MCF 10A (cell line): ENCODE results near the gene ATP5F1E. TPM values are rescaled to one million over a fixed set of nuclear protein-coding genes. Genes with fewer than 3 reads are reported as not detected.

ENCODE experiments used
- BruUV-seq: library from RNA; stranded (reverse); fragments of 400-500 nt; replicated peaks from 2 replicates; lab custom pipeline; 2021; lab: Mats Ljungman, UMichigan
- CTCF ChIA-PET: fragments of 300-600 bp; sonication (Branson Sonifier 250); formaldehyde crosslinking; extraction: SDS; loops from one replicate; lab custom pipeline; 2021; ENCODE audit warnings: antibody characterized with exemption, inconsistent platforms; lab: Yijun Ruan, JAX
- POLR2A ChIA-PET: fragments of 300-600, 350-650 bp; sonication (Branson Sonifier 250); formaldehyde crosslinking; extraction: SDS; loops from one replicate; lab custom pipeline; 2020; ENCODE audit warnings: antibody characterized with exemption, inconsistent platforms; lab: Yijun Ruan, JAX
- DNase-seq: peaks from one replicate; pipeline ENCODE4 v3.0.0-alpha.2; 2018; ENCODE audit not compliant: unreplicated experiment
- H3K27ac Mint-ChIP-seq: one replicate; pipeline ENCODE4 v1.8.0; 2022; ENCODE audit warnings: mild to moderate bottlenecking, low read depth, mixed read lengths; ENCODE audit not compliant: unreplicated experiment
- H3K27me3 Mint-ChIP-seq: one replicate; pipeline ENCODE4 v1.8.0; 2022; ENCODE audit warnings: mixed read lengths; ENCODE audit not compliant: insufficient read depth, unreplicated experiment
- H3K36me3 Mint-ChIP-seq: one replicate; pipeline ENCODE4 v1.8.0; 2022; ENCODE audit warnings: mild to moderate bottlenecking, moderate library complexity, mixed read lengths; ENCODE audit not compliant: insufficient read depth, unreplicated experiment
- H3K4me1 Mint-ChIP-seq: one replicate; pipeline ENCODE4 v1.8.0; 2022; ENCODE audit warnings: mixed read lengths; ENCODE audit not compliant: insufficient read depth, unreplicated experiment
- H3K4me3 Mint-ChIP-seq: one replicate; pipeline ENCODE4 v1.8.0; 2022; ENCODE audit warnings: mild to moderate bottlenecking, moderate library complexity, mixed read lengths; ENCODE audit not compliant: unreplicated experiment
- H3K9me3 Mint-ChIP-seq: one replicate; pipeline ENCODE4 v1.8.0; 2022; ENCODE audit warnings: mixed read lengths; ENCODE audit not compliant: unreplicated experiment
- intact Hi-C: fragments of 100-400 bp; cut with micrococcal nuclease; formaldehyde crosslinking; loops from 2 replicates; pipeline ENCODE4 v1.14.1; 2022
- total RNA-seq: library from RNA; stranded (reverse); gene quantifications from 2 replicates; pipeline ENCODE4 v1.2.3, GENCODE V29; 2022
- TF ChIP-seq, protein P1 (sequence below): fragments of 200-600 bp; IDR thresholded peaks from one replicate; pipeline ENCODE4 v1.8.0; 2022; ENCODE audit warnings: antibody characterized with exemption, mild to moderate bottlenecking; ENCODE audit not compliant: unreplicated experiment

Gene ATP5F1E
- total RNA-seq, 1 experiment from 2014 or later, result 69.7 TPM

DNA sequence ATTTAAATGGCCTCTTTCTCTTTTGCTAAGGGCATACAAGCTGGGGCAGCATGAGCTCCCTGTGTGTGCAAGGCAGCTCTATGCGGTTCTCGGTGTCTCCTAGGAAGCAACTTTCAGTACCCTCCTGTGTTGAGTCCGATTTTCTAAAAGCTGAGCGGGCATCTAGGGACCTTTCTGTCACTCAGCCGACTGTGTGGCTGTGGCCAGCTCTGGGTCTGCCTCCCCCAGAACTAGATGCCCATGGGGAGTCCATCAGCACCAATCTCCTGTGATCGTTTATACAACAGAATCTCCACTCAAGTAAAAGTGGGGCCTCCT lies 43.6 kb downstream of the ATP5F1E start:
- intact Hi-C loops, result no loop called here
- TF ChIP-seq, protein P1, sequence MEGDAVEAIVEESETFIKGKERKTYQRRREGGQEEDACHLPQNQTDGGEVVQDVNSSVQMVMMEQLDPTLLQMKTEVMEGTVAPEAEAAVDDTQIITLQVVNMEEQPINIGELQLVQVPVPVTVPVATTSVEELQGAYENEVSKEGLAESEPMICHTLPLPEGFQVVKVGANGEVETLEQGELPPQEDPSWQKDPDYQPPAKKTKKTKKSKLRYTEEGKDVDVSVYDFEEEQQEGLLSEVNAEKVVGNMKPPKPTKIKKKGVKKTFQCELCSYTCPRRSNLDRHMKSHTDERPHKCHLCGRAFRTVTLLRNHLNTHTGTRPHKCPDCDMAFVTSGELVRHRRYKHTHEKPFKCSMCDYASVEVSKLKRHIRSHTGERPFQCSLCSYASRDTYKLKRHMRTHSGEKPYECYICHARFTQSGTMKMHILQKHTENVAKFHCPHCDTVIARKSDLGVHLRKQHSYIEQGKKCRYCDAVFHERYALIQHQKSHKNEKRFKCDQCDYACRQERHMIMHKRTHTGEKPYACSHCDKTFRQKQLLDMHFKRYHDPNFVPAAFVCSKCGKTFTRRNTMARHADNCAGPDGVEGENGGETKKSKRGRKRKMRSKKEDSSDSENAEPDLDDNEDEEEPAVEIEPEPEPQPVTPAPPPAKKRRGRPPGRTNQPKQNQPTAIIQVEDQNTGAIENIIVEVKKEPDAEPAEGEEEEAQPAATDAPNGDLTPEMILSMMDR, result no peak
- H3K9me3 Mint-ChIP-seq, result no peaks in the 10 kb centered on the region
- H3K27ac Mint-ChIP-seq, result no peak overlapping the region
- DNase-seq, result no peak
- H3K36me3 Mint-ChIP-seq, result peaks cover 76% of the 10 kb centered on the region
- no TSS peak for BruUV-seq
- H3K4me1 Mint-ChIP-seq, result peaks cover 13% of the 10 kb centered on the region
- H3K4me3 Mint-ChIP-seq, result no peak overlapping the region
- POLR2A ChIA-PET, result interaction anchor here (1.0 to 2.1 kb wide), 2 partner anchors 21 to 109 kb away, joined by 3 to 4 read pairs; no protein-coding TSS in a partner anchor
- H3K27me3 Mint-ChIP-seq, result no peaks in the 10 kb centered on the region
- CTCF ChIA-PET, result interaction anchor here (1.1 kb wide), 1 partner anchor 29 kb away, joined by 4 read pairs; no protein-coding TSS in a partner anchor

DNA sequence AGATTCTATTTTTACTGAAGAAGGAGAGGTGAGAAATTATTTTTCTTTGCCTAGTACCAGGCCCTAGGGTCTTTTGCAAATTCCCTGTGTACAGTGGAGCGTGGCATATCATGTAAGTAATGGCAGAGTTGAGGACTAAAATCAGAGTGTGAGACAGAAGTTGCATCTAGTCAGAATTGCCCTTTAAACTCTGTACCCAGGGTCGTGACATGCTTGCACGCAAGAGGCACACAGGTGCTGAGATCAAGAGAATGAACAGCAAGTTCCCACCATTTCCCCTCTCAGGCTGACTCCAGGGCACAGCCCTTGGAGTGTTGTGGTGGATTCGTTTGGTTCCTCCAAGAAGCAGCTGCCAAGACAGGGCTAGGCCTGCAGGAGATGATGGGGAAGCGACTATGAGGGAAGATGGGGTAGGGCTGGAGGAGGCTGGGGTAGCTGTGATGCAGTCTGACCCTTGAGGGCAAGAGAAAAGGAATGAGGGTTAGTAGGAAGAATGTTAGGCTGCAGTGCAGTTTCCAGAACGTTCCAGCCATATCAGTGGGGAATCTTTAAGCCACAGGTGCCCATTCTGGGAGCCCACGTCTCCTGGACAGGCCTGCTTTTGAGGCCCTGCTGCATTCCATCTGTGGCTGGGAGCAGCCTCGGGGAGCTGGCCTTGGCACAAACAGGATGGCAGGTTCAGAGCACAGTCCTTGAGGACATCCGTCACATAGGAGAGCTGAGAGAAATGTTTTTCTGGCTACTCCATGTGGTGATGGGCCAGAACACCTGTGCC lies 44.2 kb downstream of the ATP5F1E start:
- no TSS peak for BruUV-seq
- CTCF ChIA-PET, result interaction anchor here (1.1 kb wide), 1 partner anchor 30 kb away, joined by 4 read pairs; no protein-coding TSS in a partner anchor
- peak overlapping the region; percentile 62 for H3K27ac Mint-ChIP-seq
- intact Hi-C loops, result no loop called here
- H3K27me3 Mint-ChIP-seq, result no peaks in the 10 kb centered on the region
- no peak for DNase-seq
- H3K4me3 Mint-ChIP-seq, result no peak overlapping the region
- H3K36me3 Mint-ChIP-seq, result peaks cover 71% of the 10 kb centered on the region
- TF ChIP-seq, protein P1, result no peak
- POLR2A ChIA-PET, result no interaction called here
- H3K9me3 Mint-ChIP-seq, result no peaks in the 10 kb centered on the region
- H3K4me1 Mint-ChIP-seq, result peaks cover 13% of the 10 kb centered on the region

DNA sequence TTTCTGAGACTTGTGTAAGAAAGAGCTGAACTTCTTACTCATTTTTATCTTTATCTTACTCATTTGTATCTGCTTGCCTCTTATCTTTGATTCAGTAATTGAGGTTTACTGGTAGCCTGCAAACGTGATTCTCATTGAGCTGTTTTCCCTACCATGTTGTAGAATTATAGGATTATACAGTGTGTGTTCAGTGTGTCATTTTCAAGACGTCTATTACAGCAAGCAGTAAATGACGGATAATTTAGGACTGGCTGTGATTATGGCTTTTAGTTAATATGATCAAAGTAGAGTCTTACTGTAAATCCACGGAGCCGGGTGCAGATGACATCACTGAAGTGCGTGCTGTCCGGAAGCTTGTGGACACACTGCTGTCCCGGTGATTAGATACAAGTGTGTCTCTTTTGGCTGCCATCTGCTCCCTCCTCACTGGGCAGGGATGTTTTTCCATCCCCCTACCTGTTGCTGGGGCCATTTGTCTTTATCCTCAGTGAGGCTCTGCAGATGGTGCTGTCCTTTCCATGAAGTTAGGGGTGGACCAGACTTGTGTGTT lies 45.1 kb downstream of the ATP5F1E start:
- CTCF ChIA-PET, result no interaction called here
- Mint-ChIP-seq H3K27me3 (no peaks in the 10 kb centered on the region), H3K27ac (no peak overlapping the region), H3K9me3 (no peaks in the 10 kb centered on the region), H3K4me1 (peaks cover 20% of the 10 kb centered on the region), H3K4me3 (no peak overlapping the region), H3K36me3 (peaks cover 62% of the 10 kb centered on the region)
- intact Hi-C loops, result no loop called here
- POLR2A ChIA-PET, result no interaction called here
- TF ChIP-seq, protein P1, result no peak
- no peak for DNase-seq
- no TSS peak for BruUV-seq

DNA sequence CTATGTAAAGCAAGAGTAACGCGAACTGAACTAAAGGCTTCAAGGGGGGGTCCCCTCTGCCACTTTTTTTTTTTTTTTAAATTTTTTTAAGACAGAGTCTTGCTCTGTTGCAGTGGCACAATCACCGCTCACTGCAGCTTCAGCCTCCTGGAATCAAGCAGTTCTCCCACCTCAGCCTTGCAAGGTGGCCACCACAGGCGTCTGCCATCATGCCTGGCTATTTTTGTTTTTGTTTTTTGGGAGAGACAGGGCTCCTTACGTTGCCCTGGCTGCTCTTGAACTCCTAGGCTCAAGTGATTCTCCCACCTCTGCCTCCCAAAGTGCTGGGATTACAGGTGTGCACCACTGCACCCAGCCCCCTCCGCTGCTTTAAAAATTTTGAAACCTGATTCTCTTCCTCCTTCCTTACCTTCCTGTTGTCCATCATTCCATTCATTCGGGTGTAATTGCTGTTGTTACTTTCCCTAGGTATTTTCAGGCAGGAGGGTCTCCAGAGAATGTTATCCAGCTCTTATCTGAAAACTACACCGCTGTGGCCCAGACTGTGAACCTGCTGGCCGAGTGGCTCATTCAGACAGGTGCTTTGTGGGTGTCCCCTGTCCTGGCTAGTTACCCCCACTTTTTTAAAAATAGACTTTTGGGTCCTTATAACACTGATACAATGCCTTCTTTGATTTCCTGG lies 45.7 kb downstream of the ATP5F1E start:
- H3K27ac Mint-ChIP-seq, result no peak overlapping the region
- intact Hi-C loops, result no loop called here
- TF ChIP-seq, protein P1, result no peak
- H3K27me3 Mint-ChIP-seq, result no peaks in the 10 kb centered on the region
- DNase-seq, result no peak
- H3K4me3 Mint-ChIP-seq, result no peak overlapping the region
- H3K4me1 Mint-ChIP-seq, result peaks cover 21% of the 10 kb centered on the region
- BruUV-seq, result no TSS peak
- peaks cover 55% of the 10 kb centered on the region for H3K36me3 Mint-ChIP-seq
- no peaks in the 10 kb centered on the region for H3K9me3 Mint-ChIP-seq
- ChIA-PET POLR2A (no interaction called here), CTCF (no interaction called here)
